Measurements from ENCODE around the gene CNOT6.

Gene CNOT6

GRCh38 chr5:180625125-180625790 is 131.1 kb downstream of the CNOT6 start:
- no peak for DNase-seq

DNA sequence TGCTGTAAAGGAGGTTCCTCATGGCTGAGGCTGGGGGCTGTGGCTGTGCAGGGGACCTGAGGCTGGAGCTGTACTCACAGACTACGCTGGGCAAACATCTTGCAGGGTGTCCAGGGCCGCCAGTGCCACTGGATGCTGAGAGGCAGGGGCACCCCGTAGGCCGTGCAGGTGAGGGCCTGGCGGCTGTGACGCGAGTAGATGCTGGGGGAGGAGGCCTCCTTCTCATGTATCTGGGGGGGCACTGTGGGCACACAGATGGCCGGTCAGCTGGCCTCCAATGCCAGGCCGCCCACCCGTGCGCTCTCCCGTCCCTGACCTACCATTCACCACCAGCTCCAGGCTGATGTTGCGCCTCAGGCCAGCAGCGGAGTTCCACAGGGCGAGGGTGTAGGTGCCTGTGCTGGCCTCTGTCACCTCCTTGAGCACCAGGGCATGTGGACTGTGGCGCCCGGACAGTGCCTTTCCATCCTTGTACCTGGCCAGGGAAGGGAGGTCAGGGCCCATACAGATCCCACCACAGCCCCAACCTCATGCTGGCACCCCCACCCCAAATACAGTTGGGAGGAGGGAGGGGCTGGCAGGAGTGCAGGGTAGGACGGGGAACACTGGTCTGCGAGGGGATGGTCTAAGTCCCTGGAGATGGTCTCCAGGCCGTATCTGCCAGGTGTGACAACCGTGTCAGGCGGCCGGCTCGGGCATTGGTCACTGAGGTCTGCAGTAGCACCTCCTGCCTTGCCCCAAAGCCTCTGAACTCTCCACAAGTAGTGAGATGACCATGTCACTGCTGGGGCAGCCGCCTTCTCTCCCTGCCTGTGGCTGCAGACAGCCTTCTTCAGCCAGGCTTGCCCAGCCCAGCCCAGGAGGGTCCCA is 131.8 kb downstream of the CNOT6 start:
- DNase-seq: no peak

GRCh38 chr5:180626661-180627385 is 132.6 kb downstream of the CNOT6 start:
- DNase-seq: no peak

GRCh38 chr5:180627386-180628120 is 133.4 kb downstream of the CNOT6 start:
- no peak for DNase-seq
